HepG2 (cell line): ENCODE measurements around the gene ANKRD35. TPM values are rescaled to one million over a fixed set of nuclear protein-coding genes. Genes with fewer than 3 reads are reported as not detected.
A peak's percentile ranks its signal among the peaks of the same experiment; 100 is the strongest.

Source experiments
- ARID2 ChIP-seq: sonication (generic); formaldehyde crosslinking; IDR thresholded peaks from 2 replicates; pipeline ENCODE4 v1.8.1; 2022; ENCODE audit warnings: mild to moderate bottlenecking, missing genetic modification reagents, borderline replicate concordance
- FOXM1 ChIP-seq: sonication (generic); formaldehyde crosslinking; IDR thresholded peaks from 2 replicates; pipeline ENCODE4 v1.5.0; 2020; ENCODE audit warnings: missing genetic modification reagents
- GATAD2A ChIP-seq: IDR thresholded peaks from 2 replicates; pipeline ENCODE4 v1.6.1; 2016
- HNRNPUL1 ChIP-seq: fragments of 200-400 bp; formaldehyde crosslinking; IDR thresholded peaks from 2 replicates; pipeline ENCODE4 v1.6.1; 2017; ENCODE audit warnings: low read depth, mild to moderate bottlenecking, low read length, moderate library complexity
- NPAS2 ChIP-seq: sonication (generic); formaldehyde crosslinking; IDR thresholded peaks from 2 replicates; pipeline ENCODE4 v1.8.0; 2022; ENCODE audit warnings: mild to moderate bottlenecking, missing genetic modification reagents, borderline replicate concordance
- ONECUT2 ChIP-seq: sonication (generic); formaldehyde crosslinking; IDR thresholded peaks from 2 replicates; pipeline ENCODE4 v1.4.0; 2020; ENCODE audit warnings: missing genetic modification reagents
- POLR2A ChIP-seq, 2 experiments: IDR thresholded peaks; 2 replicates each; pipeline ENCODE4 v1.6.1; 2011; ENCODE audit warnings: low read depth in 2 of 2, low read length in 2 of 2, mild to moderate bottlenecking in 1 of 2, moderate library complexity in 1 of 2; ENCODE audit not compliant: insufficient read depth in 1 of 2
- SP1 ChIP-seq, 2 experiments: fragments of 450-650 bp in 1 of 2; sonication (generic) in 1 of 2; formaldehyde crosslinking in 1 of 2; IDR thresholded peaks; 2 replicates each; pipeline versions ENCODE4 v1.4.0 to v1.6.1; 2016 to 2020; ENCODE audit warnings: missing genetic modification reagents in 1 of 2
- TCF7 ChIP-seq: sonication (generic); IDR thresholded peaks from 2 replicates; pipeline ENCODE4 v1.6.1; 2016; ENCODE audit warnings: antibody characterized with exemption, low read depth
- TGIF2 ChIP-seq: IDR thresholded peaks from 2 replicates; pipeline ENCODE4 v1.6.1; 2016; ENCODE audit warnings: control low read depth, missing compliant biosample characterization
- ZBTB21 ChIP-seq: sonication (generic); formaldehyde crosslinking; IDR thresholded peaks from 2 replicates; pipeline ENCODE4 v1.4.0; 2020; ENCODE audit warnings: missing genetic modification reagents
- ZFX ChIP-seq: sonication (generic); formaldehyde crosslinking; IDR thresholded peaks from 2 replicates; pipeline ENCODE4 v1.4.0; 2020; ENCODE audit warnings: mild to moderate bottlenecking, low read depth, missing genetic modification reagents, moderate library complexity
- ZKSCAN5 ChIP-seq: sonication (generic); formaldehyde crosslinking; IDR thresholded peaks from 2 replicates; pipeline ENCODE4 v1.5.1; 2020; ENCODE audit warnings: mild to moderate bottlenecking, missing genetic modification reagents
- ZNF124 ChIP-seq: sonication (generic); formaldehyde crosslinking; IDR thresholded peaks from 2 replicates; pipeline ENCODE4 v1.4.0; 2020; ENCODE audit warnings: missing genetic modification reagents
- ZNF274 ChIP-seq: sonication (generic); formaldehyde crosslinking; IDR thresholded peaks from 2 replicates; pipeline ENCODE4 v1.5.1; 2020; ENCODE audit warnings: mild to moderate bottlenecking, missing genetic modification reagents
- ZNF317 ChIP-seq: sonication (generic); formaldehyde crosslinking; IDR thresholded peaks from 2 replicates; pipeline ENCODE4 v1.5.0; 2020; ENCODE audit warnings: mild to moderate bottlenecking, missing genetic modification reagents
- ZNF343 ChIP-seq: sonication (generic); formaldehyde crosslinking; IDR thresholded peaks from 2 replicates; pipeline ENCODE4 v1.4.0; 2020; ENCODE audit warnings: mild to moderate bottlenecking, missing genetic modification reagents
- ZNF550 ChIP-seq: sonication (generic); formaldehyde crosslinking; IDR thresholded peaks from 2 replicates; pipeline ENCODE4 v1.4.0; 2020; ENCODE audit warnings: mild to moderate bottlenecking, missing genetic modification reagents, borderline replicate concordance
- ZNF749 ChIP-seq: sonication (generic); formaldehyde crosslinking; IDR thresholded peaks from 2 replicates; pipeline ENCODE4 v1.8.0; 2022; ENCODE audit warnings: mild to moderate bottlenecking, missing genetic modification reagents, moderate library complexity, borderline replicate concordance
- ZNF773 ChIP-seq: sonication (generic); formaldehyde crosslinking; IDR thresholded peaks from 2 replicates; pipeline ENCODE4 v1.4.0; 2020; ENCODE audit warnings: missing genetic modification reagents, borderline replicate concordance
- ZNF788 ChIP-seq: sonication (generic); formaldehyde crosslinking; IDR thresholded peaks from 2 replicates; pipeline ENCODE4 v1.5.0; 2020; ENCODE audit warnings: mild to moderate bottlenecking, missing genetic modification reagents, borderline replicate concordance
- polyA plus RNA-seq, 8 experiments: library from polyadenylated mRNA; depleted of rRNA in 3 of 8; stranded (reverse) in 7 of 8; unstranded in 1 of 8; fragments of >200 nt; fragmentation: Illumina TruSeq in 4 of 8; extraction: Trizol in 4 of 8; gene quantifications; 2 replicates each; pipeline versions ENCODE4 v1.2.1 to v1.2.3, GENCODE V29; 2011 to 2016; ENCODE audit warnings: low read depth in 4 of 8, missing spikeins in 1 of 8, mixed read lengths in 1 of 8; ENCODE audit not compliant: insufficient read depth in 1 of 8
- total RNA-seq, 5 experiments: library from RNA; depleted of rRNA; stranded (reverse); fragments of >200 nt; fragmentation: Illumina TruSeq; extraction: Trizol; gene quantifications; 2 replicates each; pipeline ENCODE4 v1.2.3, GENCODE V29; 2016; ENCODE audit warnings: low read depth in 1 of 5
- TF ChIP-seq, protein P1 (sequence below): sonication (generic); formaldehyde crosslinking; IDR thresholded peaks from 2 replicates; pipeline ENCODE4 v1.5.0; 2020; ENCODE audit warnings: mild to moderate bottlenecking, low read depth, missing genetic modification reagents, borderline replicate concordance
- TF ChIP-seq, protein P2 (sequence below): IDR thresholded peaks from 2 replicates; pipeline ENCODE4 v1.6.1; 2018; ENCODE audit warnings: missing genetic modification reagents
- TF ChIP-seq, protein P3 (sequence below): sonication (generic); formaldehyde crosslinking; IDR thresholded peaks from 2 replicates; pipeline ENCODE4 v1.4.0; 2020; ENCODE audit warnings: missing genetic modification reagents, mild to moderate bottlenecking, borderline replicate concordance
- TF ChIP-seq, protein P4 (sequence below): sonication (generic); formaldehyde crosslinking; IDR thresholded peaks from 2 replicates; pipeline ENCODE4 v1.8.0; 2022; ENCODE audit warnings: mild to moderate bottlenecking, missing genetic modification reagents; ENCODE audit not compliant: insufficient replicate concordance

ANKRD35 gene
- total and polyA plus RNA-seq, 2 of the 13 experiments (the other 11 are each of a cell fraction or from before 2014, with no cell fraction given): 0.02 TPM; not detected in 1

DNA sequence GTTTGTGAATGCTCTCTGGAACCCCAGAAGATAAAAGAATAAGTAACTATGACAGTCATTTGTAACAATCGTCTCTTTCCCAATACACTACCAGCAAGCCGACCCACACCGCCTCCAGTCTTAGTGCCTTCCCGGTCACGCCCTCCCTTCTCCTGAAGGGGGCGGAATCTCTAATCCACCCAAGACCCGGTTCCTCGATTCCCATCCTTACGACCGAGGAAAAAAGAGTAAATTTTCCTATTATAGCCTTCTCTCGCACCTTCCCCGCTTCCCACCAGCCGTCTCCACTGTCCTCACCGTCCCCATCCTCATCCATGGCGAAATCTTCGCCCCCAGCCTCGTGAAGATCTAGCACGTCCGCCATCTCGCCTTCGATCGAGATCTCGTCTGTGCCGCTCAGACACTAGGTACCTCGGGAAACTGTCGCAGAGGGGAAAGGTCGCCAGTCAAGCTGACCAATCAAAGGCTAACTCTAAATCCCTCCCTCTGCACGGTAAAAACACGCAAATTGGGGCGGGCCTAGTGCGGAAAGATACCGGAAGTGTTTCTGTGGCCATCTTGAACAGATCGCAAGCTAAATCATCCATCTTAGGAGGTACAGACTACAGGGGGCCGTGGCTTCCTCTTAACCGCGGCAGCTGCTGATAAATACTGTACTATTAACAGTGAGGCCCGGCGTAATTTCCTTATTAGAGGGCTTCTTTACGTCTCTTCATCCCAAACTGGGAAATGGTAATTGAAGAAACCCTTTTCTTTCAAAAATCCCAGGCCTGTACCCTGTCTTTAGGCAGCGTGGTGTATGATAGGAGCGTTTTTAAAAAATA, 41.6 kb upstream of the ANKRD35 start, which contains the start of gene RBM8A (continued):
- TF ChIP-seq ZNF343 (CRISPR knock-in tag) (no peak), ZFX (CRISPR knock-in tag) (peak; percentile 75; the same call in 1 of the 2 replicates), HNRNPUL1 (no peak), ZNF550 (CRISPR knock-in tag) (no peak), GATAD2A (CRISPR knock-in tag) (0 out of 2 replicates have a peak, but pooled peaks have one; percentile 30), TCF7 (no peak), FOXM1 (CRISPR knock-in tag) (no peak), ZNF317 (CRISPR knock-in tag) (0 out of 2 replicates have a peak, but pooled peaks have one; percentile 31), ARID2 (CRISPR knock-in tag) (no peak), ZNF749 (CRISPR knock-in tag) (no peak), ONECUT2 (no peak), NPAS2 (no peak), ZNF274 (peak; percentile 77; the same call in 1 of the 2 replicates), ZKSCAN5 (CRISPR knock-in tag) (no peak), ZBTB21 (CRISPR knock-in tag) (no peak; the same call in 1 of the 2 replicates), SP1 (IDR thresholded peaks at IDR 0.05) (no peak), SP1 (CRISPR knock-in tag; IDR thresholded peaks at IDR 0.05) (peak; percentile 63; the same call in 1 of the 2 replicates), ZNF773 (CRISPR knock-in tag) (no peak), POLR2A (IDR thresholded peaks at IDR 0.05; ENCODE audit: insufficient read depth in 1 of 2, low read depth in 2 of 2, low read length in 2 of 2) (peak; percentile 90 to 93), TGIF2 (0 out of 2 replicates have a peak, but pooled peaks have one; percentile 23), ZNF788 (CRISPR knock-in tag) (peak; percentile 35; the same call in 1 of the 2 replicates), ZNF124 (no peak; the same call in 1 of the 2 replicates)
- TF ChIP-seq, protein P1, sequence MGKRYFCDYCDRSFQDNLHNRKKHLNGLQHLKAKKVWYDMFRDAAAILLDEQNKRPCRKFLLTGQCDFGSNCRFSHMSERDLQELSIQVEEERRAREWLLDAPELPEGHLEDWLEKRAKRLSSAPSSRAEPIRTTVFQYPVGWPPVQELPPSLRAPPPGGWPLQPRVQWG (CRISPR knock-in tag): no peak
- TF ChIP-seq, protein P2, sequence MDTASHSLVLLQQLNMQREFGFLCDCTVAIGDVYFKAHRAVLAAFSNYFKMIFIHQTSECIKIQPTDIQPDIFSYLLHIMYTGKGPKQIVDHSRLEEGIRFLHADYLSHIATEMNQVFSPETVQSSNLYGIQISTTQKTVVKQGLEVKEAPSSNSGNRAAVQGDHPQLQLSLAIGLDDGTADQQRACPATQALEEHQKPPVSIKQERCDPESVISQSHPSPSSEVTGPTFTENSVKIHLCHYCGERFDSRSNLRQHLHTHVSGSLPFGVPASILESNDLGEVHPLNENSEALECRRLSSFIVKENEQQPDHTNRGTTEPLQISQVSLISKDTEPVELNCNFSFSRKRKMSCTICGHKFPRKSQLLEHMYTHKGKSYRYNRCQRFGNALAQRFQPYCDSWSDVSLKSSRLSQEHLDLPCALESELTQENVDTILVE (CRISPR knock-in tag): peak; percentile 72
- TF ChIP-seq, protein P3, sequence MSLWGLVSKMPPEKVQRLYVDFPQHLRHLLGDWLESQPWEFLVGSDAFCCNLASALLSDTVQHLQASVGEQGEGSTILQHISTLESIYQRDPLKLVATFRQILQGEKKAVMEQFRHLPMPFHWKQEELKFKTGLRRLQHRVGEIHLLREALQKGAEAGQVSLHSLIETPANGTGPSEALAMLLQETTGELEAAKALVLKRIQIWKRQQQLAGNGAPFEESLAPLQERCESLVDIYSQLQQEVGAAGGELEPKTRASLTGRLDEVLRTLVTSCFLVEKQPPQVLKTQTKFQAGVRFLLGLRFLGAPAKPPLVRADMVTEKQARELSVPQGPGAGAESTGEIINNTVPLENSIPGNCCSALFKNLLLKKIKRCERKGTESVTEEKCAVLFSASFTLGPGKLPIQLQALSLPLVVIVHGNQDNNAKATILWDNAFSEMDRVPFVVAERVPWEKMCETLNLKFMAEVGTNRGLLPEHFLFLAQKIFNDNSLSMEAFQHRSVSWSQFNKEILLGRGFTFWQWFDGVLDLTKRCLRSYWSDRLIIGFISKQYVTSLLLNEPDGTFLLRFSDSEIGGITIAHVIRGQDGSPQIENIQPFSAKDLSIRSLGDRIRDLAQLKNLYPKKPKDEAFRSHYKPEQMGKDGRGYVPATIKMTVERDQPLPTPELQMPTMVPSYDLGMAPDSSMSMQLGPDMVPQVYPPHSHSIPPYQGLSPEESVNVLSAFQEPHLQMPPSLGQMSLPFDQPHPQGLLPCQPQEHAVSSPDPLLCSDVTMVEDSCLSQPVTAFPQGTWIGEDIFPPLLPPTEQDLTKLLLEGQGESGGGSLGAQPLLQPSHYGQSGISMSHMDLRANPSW: no peak; the same call in 1 of the 2 replicates
- TF ChIP-seq, protein P4, sequence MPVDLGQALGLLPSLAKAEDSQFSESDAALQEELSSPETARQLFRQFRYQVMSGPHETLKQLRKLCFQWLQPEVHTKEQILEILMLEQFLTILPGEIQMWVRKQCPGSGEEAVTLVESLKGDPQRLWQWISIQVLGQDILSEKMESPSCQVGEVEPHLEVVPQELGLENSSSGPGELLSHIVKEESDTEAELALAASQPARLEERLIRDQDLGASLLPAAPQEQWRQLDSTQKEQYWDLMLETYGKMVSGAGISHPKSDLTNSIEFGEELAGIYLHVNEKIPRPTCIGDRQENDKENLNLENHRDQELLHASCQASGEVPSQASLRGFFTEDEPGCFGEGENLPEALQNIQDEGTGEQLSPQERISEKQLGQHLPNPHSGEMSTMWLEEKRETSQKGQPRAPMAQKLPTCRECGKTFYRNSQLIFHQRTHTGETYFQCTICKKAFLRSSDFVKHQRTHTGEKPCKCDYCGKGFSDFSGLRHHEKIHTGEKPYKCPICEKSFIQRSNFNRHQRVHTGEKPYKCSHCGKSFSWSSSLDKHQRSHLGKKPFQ (CRISPR knock-in tag): peak; percentile 56
